Measurements from ENCODE around the gene PIGC.

Gene PIGC

GRCh38 chr1:172484252-172484651 lies 40.4 kb upstream of the PIGC start:
- no peak for TF ChIP-seq CTCF (IDR thresholded peaks at IDR 0.05)

GRCh38 chr1:172483448-172483847 lies 39.6 kb upstream of the PIGC start:
- no peak for TF ChIP-seq CTCF (IDR thresholded peaks at IDR 0.05)

GRCh38 chr1:172482044-172482443 lies 38.2 kb upstream of the PIGC start:
- no peak for TF ChIP-seq CTCF (IDR thresholded peaks at IDR 0.05)

- TF ChIP-seq CTCF (IDR thresholded peaks at IDR 0.05) = no peak
Measured at GRCh38 chr1:172480431-172480830, 36.6 kb upstream of the PIGC start.

GRCh38 chr1:172478485-172478884 lies 34.6 kb upstream of the PIGC start:
- no peak for TF ChIP-seq CTCF (IDR thresholded peaks at IDR 0.05)

- TF ChIP-seq CTCF (IDR thresholded peaks at IDR 0.05) = no peak
Measured at GRCh38 chr1:172477741-172478140, 33.9 kb upstream of the PIGC start.

GRCh38 chr1:172477216-172477615 lies 33.3 kb upstream of the PIGC start:
- no peak for TF ChIP-seq CTCF (IDR thresholded peaks at IDR 0.05)

GRCh38 chr1:172476218-172476811 lies 32.4 kb upstream of the PIGC start:
- no peak for TF ChIP-seq CTCF (IDR thresholded peaks at IDR 0.05)

Data from LNCAP (cell line).